OCI-LY3 (cell line): Measurements from ENCODE around the gene PAK1IP1.
"Not testable (repeated sequence)": the region's sequence is repeated elsewhere in the genome, so short reads cannot be mapped to it uniquely, and the experiment has no call there.

ENCODE experiments used
- H2AFZ ChIP-seq: fragments of 200-600, 300-600 bp; shearing (Covaris generic); 2 replicates; pipeline ENCODE4 v1.6.0; 2014; ENCODE audit warnings: antibody characterized with exemption, low read depth, low read length
- H3K27ac ChIP-seq: fragments of 200-600, 300-600 bp; sonication (generic); 2 replicates; pipeline ENCODE4 v1.5.1; 2014; ENCODE audit warnings: mild to moderate bottlenecking, low read length, moderate library complexity, mixed read lengths
- H3K27me3 ChIP-seq: fragments of 200-600, 300-600 bp; sonication (generic); 2 replicates; pipeline ENCODE4 v1.6.1; 2014; ENCODE audit warnings: low read depth, low read length, mixed read lengths
- H3K36me3 ChIP-seq: fragments of 200-600, 300-600 bp; sonication (generic); replicated peaks from 2 replicates; pipeline ENCODE3; 2014; ENCODE audit warnings: low read depth, low read length, mixed read lengths
- H3K4me1 ChIP-seq: fragments of 300-600, 200-600 bp; sonication (generic); 2 replicates; pipeline ENCODE4 v1.6.1; 2014; ENCODE audit warnings: low read length, mixed read lengths
- H3K4me2 ChIP-seq: fragments of 200-600, 300-600 bp; sonication (generic); 2 replicates; pipeline ENCODE4 v1.6.1; 2014; ENCODE audit warnings: low read length, mixed read lengths
- H3K4me3 ChIP-seq: fragments of 300-600, 200-600 bp; sonication (generic); 2 replicates; pipeline ENCODE4 v1.5.1; 2014; ENCODE audit warnings: antibody characterized with exemption, mild to moderate bottlenecking, low read length, moderate library complexity
- H3K79me2 ChIP-seq: fragments of 300-600, 200-600 bp; shearing (Covaris generic); 2 replicates; pipeline ENCODE4 v1.6.1; 2014; ENCODE audit warnings: mild to moderate bottlenecking, low read length, mixed read lengths
- H3K9ac ChIP-seq: fragments of 300-600, 200-600 bp; shearing (Covaris generic); 2 replicates; pipeline ENCODE4 v1.6.0; 2014; ENCODE audit warnings: mild to moderate bottlenecking, low read length, moderate library complexity
- H3K9me3 ChIP-seq: fragments of 200-600, 300-600 bp; shearing (Covaris generic); 2 replicates; pipeline ENCODE4 v1.6.1; 2014; ENCODE audit warnings: low read length, mixed read lengths; ENCODE audit not compliant: insufficient read depth
- H4K20me1 ChIP-seq: fragments of 200-600, 300-600 bp; sonication (generic); 2 replicates; pipeline ENCODE4 v1.6.1; 2016; ENCODE audit warnings: low read length, mixed read lengths; ENCODE audit not compliant: insufficient read depth
- CTCF ChIP-seq: fragments of 200-600, 300-600 bp; sonication (generic); IDR thresholded peaks from 2 replicates; pipeline ENCODE4 v1.5.1; 2014; ENCODE audit warnings: antibody characterized with exemption, low read length, low read depth
- EZH2phosphoT487 ChIP-seq: fragments of 200-600 bp; shearing (Covaris generic); IDR thresholded peaks from 2 replicates; pipeline ENCODE4 v1.6.1; 2018; ENCODE audit warnings: antibody characterized with exemption, mixed run types, low read depth

The PAK1IP1 gene

GRCh38 chr6:10659699-10660348 is 34.9 kb upstream of the PAK1IP1 start:
- no peak overlapping the region for H3K9ac ChIP-seq
- H3K36me3 ChIP-seq: no peaks in the 10 kb centered on the region
- no peaks in the 10 kb centered on the region for H3K27me3 ChIP-seq
- no peaks in the 10 kb centered on the region for H3K79me2 ChIP-seq
- H3K27ac ChIP-seq: no peak overlapping the region
- no peaks in the 10 kb centered on the region for H4K20me1 ChIP-seq
- peaks cover 12% of the 10 kb centered on the region for H3K4me1 ChIP-seq
- H2AFZ ChIP-seq: no peak overlapping the region
- no peak overlapping the region for H3K4me3 ChIP-seq
- TF ChIP-seq EZH2phosphoT487 (no peak), CTCF (no peak)
- H3K4me2 ChIP-seq: no peak overlapping the region
- no peaks in the 10 kb centered on the region for H3K9me3 ChIP-seq

- not testable (repeated sequence) for H2AFZ ChIP-seq, H3K27ac ChIP-seq, H3K4me1 ChIP-seq, H3K9me3 ChIP-seq, H3K36me3 ChIP-seq, H3K9ac ChIP-seq, H3K79me2 ChIP-seq, H3K4me3 ChIP-seq, H4K20me1 ChIP-seq, H3K4me2 ChIP-seq, H3K27me3 ChIP-seq
Measured at GRCh38 chr6:10660431-10661191, 34.2 kb upstream of the PAK1IP1 start.

GRCh38 chr6:10662207-10662606 is 32.6 kb upstream of the PAK1IP1 start:
- H3K36me3 ChIP-seq: no peaks in the 10 kb centered on the region
- H3K9me3 ChIP-seq: no peaks in the 10 kb centered on the region
- no peaks in the 10 kb centered on the region for H3K79me2 ChIP-seq
- no peak overlapping the region for H3K9ac ChIP-seq
- H3K27me3 ChIP-seq: no peaks in the 10 kb centered on the region
- H3K4me3 ChIP-seq: no peak overlapping the region
- H3K27ac ChIP-seq: no peak overlapping the region
- H3K4me1 ChIP-seq: no peaks in the 10 kb centered on the region
- no peak overlapping the region for H2AFZ ChIP-seq
- H4K20me1 ChIP-seq: no peaks in the 10 kb centered on the region
- H3K4me2 ChIP-seq: no peak overlapping the region
- TF ChIP-seq CTCF (no peak), EZH2phosphoT487 (no peak)

GRCh38 chr6:10662742-10663141 is 32.0 kb upstream of the PAK1IP1 start:
- H3K79me2 ChIP-seq: no peaks in the 10 kb centered on the region
- H2AFZ ChIP-seq: no peak overlapping the region
- H3K4me1 ChIP-seq: no peaks in the 10 kb centered on the region
- H3K4me2 ChIP-seq: no peak overlapping the region
- no peak overlapping the region for H3K9ac ChIP-seq
- H3K27ac ChIP-seq: no peak overlapping the region
- no peaks in the 10 kb centered on the region for H3K27me3 ChIP-seq
- no peaks in the 10 kb centered on the region for H3K36me3 ChIP-seq
- no peaks in the 10 kb centered on the region for H3K9me3 ChIP-seq
- TF ChIP-seq EZH2phosphoT487: no peak
- TF ChIP-seq CTCF: no peak
- no peaks in the 10 kb centered on the region for H4K20me1 ChIP-seq
- H3K4me3 ChIP-seq: no peak overlapping the region

GRCh38 chr6:10665595-10665994 is 29.2 kb upstream of the PAK1IP1 start:
- not testable (repeated sequence) for H3K4me2 ChIP-seq, H3K9ac ChIP-seq, H3K27me3 ChIP-seq, H2AFZ ChIP-seq, H4K20me1 ChIP-seq, H3K79me2 ChIP-seq, H3K9me3 ChIP-seq, H3K36me3 ChIP-seq, H3K4me1 ChIP-seq, H3K27ac ChIP-seq, H3K4me3 ChIP-seq
